Measurements from ENCODE around the gene ZSWIM1.
"Not testable (repeated sequence)": the region's sequence is repeated elsewhere in the genome, so short reads cannot be mapped to it uniquely, and the experiment has no call there.

The ZSWIM1 gene

GRCh38 chr20:45857114-45857881 lies 23.7 kb upstream of the ZSWIM1 start, which contains the start of the genes ACOT8 and ZSWIM3:
Gene ACOT8, minus strand, starts transcription at chr20:45857392. Its CDS starts 77 bp downstream, at chr20:45857315.
Gene ZSWIM3, plus strand, starts transcription at chr20:45857614. Its CDS starts 212 bp downstream, at chr20:45857826.
- peak; percentile 82 for DNase-seq

GRCh38 chr20:45857882-45858216 lies 23.2 kb upstream of the ZSWIM1 start:
- no peak for DNase-seq

GRCh38 chr20:45859916-45860315 lies 21.1 kb upstream of the ZSWIM1 start:
- no peak for DNase-seq

- DNase-seq, result no peak
These were observed 20.3 kb upstream of the ZSWIM1 start for GRCh38 chr20:45860560-45861220.

- DNase-seq, result no peak
These were observed 19.6 kb upstream of the ZSWIM1 start for GRCh38 chr20:45861221-45862075.

GRCh38 chr20:45863543-45864470 lies 17.2 kb upstream of the ZSWIM1 start:
- DNase-seq, result no peak

- DNase-seq, result no peak
These were observed 14.6 kb upstream of the ZSWIM1 start for GRCh38 chr20:45866454-45866853.

GRCh38 chr20:45867136-45867818 lies 13.8 kb upstream of the ZSWIM1 start:
- DNase-seq, result no peak

GRCh38 chr20:45867819-45868176 lies 13.2 kb upstream of the ZSWIM1 start:
- DNase-seq, result no peak

- no peak for DNase-seq
These were observed 8.4 kb upstream of the ZSWIM1 start for GRCh38 chr20:45872626-45873025.

GRCh38 chr20:45873409-45874103 lies 7.5 kb upstream of the ZSWIM1 start:
- no peak for DNase-seq

GRCh38 chr20:45874104-45874481 lies 6.9 kb upstream of the ZSWIM1 start:
- not testable (repeated sequence) for DNase-seq

GRCh38 chr20:45874576-45874975 lies 6.5 kb upstream of the ZSWIM1 start:
- DNase-seq, result no peak

GRCh38 chr20:45878076-45878761 lies 2.8 kb upstream of the ZSWIM1 start:
- DNase-seq, result no peak

- no peak for DNase-seq
These were observed 1.6 kb downstream of the ZSWIM1 start for GRCh38 chr20:45882469-45883099.

GRCh38 chr20:45883100-45883469 lies 2.1 kb downstream of the ZSWIM1 start:
- no peak for DNase-seq

GRCh38 chr20:45886590-45887345 lies 5.7 kb downstream of the ZSWIM1 start:
- no peak for DNase-seq

- no peak for DNase-seq
These were observed 6.3 kb downstream of the ZSWIM1 start, which contains the start of gene SPATA25 for GRCh38 chr20:45887346-45887715. Gene SPATA25, minus strand, starts transcription at chr20:45887622. Its CDS starts 32 bp downstream, at chr20:45887590.

GRCh38 chr20:45888681-45889080 lies 7.7 kb downstream of the ZSWIM1 start:
- DNase-seq, result no peak
